GM12891 (cell line): Measurements from ENCODE around the gene CYP2F1. TPM values are rescaled to one million over a fixed set of nuclear protein-coding genes. Genes with fewer than 3 reads are reported as not detected.

Experiments
- DNase-seq: peaks from one replicate; pipeline ENCODE4 v3.0.0; 2011; ENCODE audit warnings: low spot score; ENCODE audit not compliant: insufficient read length
- FAIRE-seq: peaks from 2 replicates; lab custom pipeline; 2011; peaks lifted over from hg19 to GRCh38; lab: Jason Lieb, UNC
- PAX5 ChIP-seq: IDR thresholded peaks from 2 replicates; pipeline ENCODE4 v1.6.1; 2011; ENCODE audit warnings: low read length, moderate library complexity, mild to moderate bottlenecking; ENCODE audit not compliant: insufficient read depth, severe bottlenecking
- POLR2A ChIP-seq: IDR thresholded peaks from 2 replicates; pipeline ENCODE4 v1.6.1; 2011; ENCODE audit warnings: low read depth, low read length, control low read depth
- POLR2AphosphoS5 ChIP-seq: IDR thresholded peaks from 2 replicates; pipeline ENCODE4 v1.6.1; 2011; ENCODE audit warnings: low read depth, low read length, control low read depth
- POU2F2 ChIP-seq: IDR thresholded peaks from 2 replicates; pipeline ENCODE4 v1.6.1; 2011; ENCODE audit warnings: low read depth, mild to moderate bottlenecking, control low read depth, low read length, moderate library complexity
- SPI1 ChIP-seq: IDR thresholded peaks from 2 replicates; pipeline ENCODE4 v1.6.1; 2011; ENCODE audit warnings: low read depth, low read length, control low read depth
- TAF1 ChIP-seq: IDR thresholded peaks from 2 replicates; pipeline ENCODE4 v1.6.1; 2011; ENCODE audit warnings: low read depth, low read length, control low read depth
- polyA plus RNA-seq: library from polyadenylated mRNA; unstranded; fragments of >200 nt; gene quantifications from one replicate; pipeline ENCODE4 v1.2.1, GENCODE V29; 2012; ENCODE audit warnings: low read depth, missing spikeins, inconsistent platforms; ENCODE audit not compliant: missing spikeins

The CYP2F1 gene, protein sequence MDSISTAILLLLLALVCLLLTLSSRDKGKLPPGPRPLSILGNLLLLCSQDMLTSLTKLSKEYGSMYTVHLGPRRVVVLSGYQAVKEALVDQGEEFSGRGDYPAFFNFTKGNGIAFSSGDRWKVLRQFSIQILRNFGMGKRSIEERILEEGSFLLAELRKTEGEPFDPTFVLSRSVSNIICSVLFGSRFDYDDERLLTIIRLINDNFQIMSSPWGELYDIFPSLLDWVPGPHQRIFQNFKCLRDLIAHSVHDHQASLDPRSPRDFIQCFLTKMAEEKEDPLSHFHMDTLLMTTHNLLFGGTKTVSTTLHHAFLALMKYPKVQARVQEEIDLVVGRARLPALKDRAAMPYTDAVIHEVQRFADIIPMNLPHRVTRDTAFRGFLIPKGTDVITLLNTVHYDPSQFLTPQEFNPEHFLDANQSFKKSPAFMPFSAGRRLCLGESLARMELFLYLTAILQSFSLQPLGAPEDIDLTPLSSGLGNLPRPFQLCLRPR
- polyA plus RNA-seq = not detected

DNA sequence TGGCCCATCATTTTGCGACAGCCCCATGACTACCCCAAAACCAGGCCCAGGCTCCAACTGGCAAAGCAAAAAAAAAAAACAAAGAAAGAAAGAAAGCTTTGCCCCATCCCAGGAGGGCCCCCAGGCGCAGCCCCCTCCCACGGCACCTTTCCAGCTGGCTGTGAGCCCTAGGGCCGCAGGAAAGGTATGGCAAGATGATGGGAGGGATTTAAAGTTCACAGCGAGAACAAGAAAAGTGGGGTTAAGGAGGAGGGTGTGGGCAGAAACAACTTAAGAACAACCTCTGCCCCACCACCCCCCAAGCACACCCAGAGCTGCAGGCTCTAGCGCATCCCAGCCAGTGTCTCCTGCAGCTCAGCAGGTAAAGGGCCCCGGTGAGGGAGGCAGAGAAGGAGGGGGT is at the start of gene CYP2F1:
CYP2F1 (plus strand) TSS at position 301 of the 400 bp plus-strand sequence. CDS start 1,757 bp downstream, outside the sequence.
- no peak for TF ChIP-seq POU2F2
- no peak for TF ChIP-seq TAF1
- TF ChIP-seq POLR2A = no peak
- no peak for TF ChIP-seq PAX5
- TF ChIP-seq SPI1 = no peak
- TF ChIP-seq POLR2AphosphoS5 = no peak
- no peak for FAIRE-seq
- no peak for DNase-seq

DNA sequence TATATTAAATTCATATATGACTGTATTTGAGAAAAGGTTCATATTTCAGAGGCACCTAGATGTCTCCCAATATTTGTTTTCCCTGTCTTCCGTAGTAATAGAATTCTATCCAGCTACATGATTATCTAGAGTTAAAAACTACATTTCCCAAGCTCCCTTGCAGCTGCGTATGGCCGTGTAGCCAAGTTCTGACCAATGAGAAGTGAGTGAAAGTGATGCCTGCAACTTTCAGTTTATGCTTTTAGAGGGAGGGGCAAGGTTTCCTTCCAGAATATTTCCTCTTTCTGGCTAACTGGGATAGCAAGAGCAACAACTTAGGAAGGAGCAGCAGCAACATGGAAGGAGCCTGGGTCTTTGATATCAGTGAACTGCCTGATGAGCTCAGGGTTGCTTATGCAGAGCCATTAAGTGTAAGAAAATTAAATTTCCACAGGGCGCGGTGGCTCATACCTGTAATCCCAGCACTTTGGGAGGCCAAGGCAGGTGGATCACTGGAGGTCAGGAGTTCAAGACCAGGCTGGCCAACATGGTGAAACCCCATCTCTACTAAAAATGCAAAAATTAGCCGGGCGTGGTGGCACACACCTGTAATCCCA is 49.2 kb upstream of the CYP2F1 start:
- FAIRE-seq = no peak
- DNase-seq = no peak
- no peak for TF ChIP-seq SPI1
- TF ChIP-seq POU2F2 = no peak
- TF ChIP-seq TAF1 = no peak
- TF ChIP-seq POLR2AphosphoS5 = no peak
- no peak for TF ChIP-seq POLR2A
- no peak for TF ChIP-seq PAX5

DNA sequence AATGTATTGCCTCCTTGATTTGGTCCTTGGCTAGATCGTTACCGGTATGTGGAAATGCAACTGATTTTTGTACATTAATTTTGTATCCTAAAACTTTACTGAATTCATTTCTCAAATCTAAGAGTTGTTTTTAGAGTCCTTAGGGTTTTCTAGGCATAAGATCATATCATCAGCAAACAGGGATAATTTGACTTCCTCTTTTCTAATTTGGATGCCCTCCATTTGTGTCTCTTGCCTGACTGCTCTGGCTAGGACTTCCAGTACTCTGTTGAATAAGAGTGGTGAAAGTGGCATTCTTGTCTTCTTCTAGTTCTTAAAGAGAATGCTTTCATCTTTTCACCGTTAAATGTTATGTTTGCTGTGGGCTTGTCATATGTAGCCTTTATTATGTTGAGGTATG is 37.9 kb upstream of the CYP2F1 start:
- FAIRE-seq (no peak), DNase-seq (no peak)
- no peak for TF ChIP-seq SPI1
- no peak for TF ChIP-seq POLR2A
- no peak for TF ChIP-seq PAX5
- TF ChIP-seq POU2F2 = no peak
- no peak for TF ChIP-seq POLR2AphosphoS5
- no peak for TF ChIP-seq TAF1

DNA sequence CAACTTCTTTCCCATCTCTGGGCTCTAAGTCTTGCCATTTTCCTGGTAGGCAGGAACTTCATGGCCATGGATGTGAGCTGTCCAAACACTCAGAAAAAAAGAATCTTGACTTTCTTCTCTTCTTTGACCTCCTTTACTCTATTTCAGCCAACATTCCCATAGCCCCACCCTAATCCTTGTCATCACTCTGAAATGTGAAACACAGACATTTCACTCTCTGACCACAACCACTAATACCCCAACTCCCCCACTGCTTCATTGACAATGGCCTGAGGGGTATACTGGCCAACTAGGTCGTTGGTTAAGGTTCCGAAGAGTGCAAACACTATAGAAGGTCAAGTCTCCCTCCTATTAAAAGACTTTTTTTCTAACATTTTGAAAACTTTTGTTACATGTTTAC is 30.7 kb upstream of the CYP2F1 start:
- DNase-seq = no peak

DNA sequence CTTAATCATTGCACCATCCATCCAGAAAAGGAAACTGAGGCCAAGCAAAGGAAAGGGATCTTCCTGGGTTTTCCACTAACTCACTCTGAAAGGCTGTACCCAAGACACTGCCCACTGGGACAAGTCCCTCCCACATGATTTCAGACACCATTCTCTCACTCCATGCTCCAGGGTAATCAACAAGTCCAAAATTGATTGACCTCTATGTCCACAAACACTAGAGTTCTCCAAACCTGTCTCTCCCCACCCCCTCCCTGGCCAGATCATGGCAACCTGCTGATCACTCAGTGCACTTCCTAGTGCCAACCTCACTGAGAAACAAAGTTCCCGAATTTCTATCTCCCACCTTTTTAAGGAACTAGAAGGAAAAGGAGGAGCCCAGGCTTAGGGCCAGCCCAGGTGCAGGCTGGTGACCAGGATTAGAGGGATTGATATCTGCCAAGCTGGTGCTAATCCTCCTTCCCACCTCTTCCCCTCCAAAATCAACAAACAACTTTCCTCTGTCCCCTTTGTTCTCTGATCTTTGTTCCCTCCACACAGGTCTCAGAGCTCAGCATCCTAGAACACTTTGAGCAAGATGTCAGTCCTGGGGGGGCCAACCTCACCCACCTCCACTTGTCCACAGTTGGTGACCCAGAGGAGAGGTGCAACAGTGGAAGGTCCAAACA is 28.4 kb upstream of the CYP2F1 start:
- DNase-seq (no peak), FAIRE-seq (no peak)
- TF ChIP-seq TAF1 (no peak), PAX5 (no peak), POLR2A (no peak), POLR2AphosphoS5 (no peak), SPI1 (no peak), POU2F2 (no peak)

More for the DNA sequence above, 30.7 kb upstream of the CYP2F1 start:
- no peak for TF ChIP-seq POU2F2
- TF ChIP-seq POLR2A = no peak
- TF ChIP-seq SPI1 = no peak
- TF ChIP-seq TAF1 = no peak
- no peak for TF ChIP-seq PAX5
- TF ChIP-seq POLR2AphosphoS5 = no peak
- no peak for FAIRE-seq

DNA sequence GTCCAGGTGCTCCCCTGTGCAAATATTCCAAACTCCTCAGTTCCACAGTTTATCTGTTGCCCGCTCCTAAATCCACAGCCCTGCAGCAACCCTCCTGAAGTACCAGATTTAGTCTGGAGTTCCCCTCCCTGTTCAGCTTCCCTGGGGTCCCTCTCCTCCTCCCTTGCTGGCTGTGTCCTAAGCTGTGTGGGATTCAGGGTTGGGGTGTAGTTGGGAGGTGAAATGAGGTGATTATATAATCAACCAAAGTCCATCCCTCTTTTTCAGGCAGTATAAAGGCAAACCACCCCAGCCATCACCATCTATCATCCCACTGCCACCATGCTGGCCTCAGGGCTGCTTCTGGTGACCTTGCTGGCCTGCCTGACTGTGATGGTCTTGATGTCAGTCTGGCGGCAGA is 26.1 kb upstream of the CYP2F1 start, which contains the start of gene CYP2A13:
CYP2A13 (plus strand) TSS at position 301 of the 400 bp plus-strand sequence; CDS start at position 322, 21 bp downstream.
- no peak for FAIRE-seq
- no peak for TF ChIP-seq POLR2A
- no peak for TF ChIP-seq PAX5
- no peak for TF ChIP-seq POU2F2
- no peak for TF ChIP-seq SPI1
- no peak for TF ChIP-seq TAF1
- TF ChIP-seq POLR2AphosphoS5 = no peak
- DNase-seq = no peak

DNA sequence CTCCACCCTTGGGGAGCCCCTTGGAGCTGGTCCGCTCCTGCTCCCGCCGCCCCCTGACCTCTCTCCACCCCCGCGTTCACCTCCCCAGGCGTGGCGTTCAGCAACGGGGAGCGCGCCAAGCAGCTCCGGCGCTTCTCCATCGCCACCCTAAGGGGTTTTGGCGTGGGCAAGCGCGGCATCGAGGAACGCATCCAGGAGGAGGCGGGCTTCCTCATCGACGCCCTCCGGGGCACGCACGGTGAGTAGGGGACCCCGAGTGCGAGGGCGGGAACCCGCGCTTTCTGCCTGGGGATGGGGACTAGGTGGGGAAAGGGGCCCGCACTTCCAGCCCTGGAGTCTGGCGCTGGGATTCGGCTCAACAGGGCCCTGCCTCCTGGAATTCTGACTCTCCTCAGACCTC is 24.3 kb upstream of the CYP2F1 start:
- FAIRE-seq (no peak), DNase-seq (no peak)
- no peak for TF ChIP-seq PAX5
- no peak for TF ChIP-seq SPI1
- TF ChIP-seq POLR2A = no peak

DNA sequence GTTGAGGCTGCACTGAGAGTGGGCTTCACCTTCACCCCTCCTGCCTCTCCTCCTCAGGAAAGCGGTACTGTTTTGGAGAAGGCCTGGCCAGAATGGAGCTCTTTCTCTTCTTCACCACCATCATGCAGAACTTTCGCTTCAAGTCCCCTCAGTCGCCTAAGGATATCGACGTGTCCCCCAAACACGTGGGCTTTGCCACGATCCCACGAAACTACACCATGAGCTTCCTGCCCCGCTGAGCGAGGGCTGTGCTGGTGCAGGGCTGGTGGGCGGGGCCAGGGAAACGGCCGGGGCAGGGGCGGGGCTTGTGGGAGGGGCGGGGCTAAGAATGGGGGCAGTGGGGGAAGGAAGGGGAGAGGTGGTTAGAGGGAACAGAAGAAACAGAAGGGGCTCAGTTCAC is 18.5 kb upstream of the CYP2F1 start:
- TF ChIP-seq SPI1 (no peak), POU2F2 (no peak), POLR2AphosphoS5 (no peak), TAF1 (no peak), POLR2A (no peak), PAX5 (no peak)
- DNase-seq (no peak), FAIRE-seq (no peak)

DNA sequence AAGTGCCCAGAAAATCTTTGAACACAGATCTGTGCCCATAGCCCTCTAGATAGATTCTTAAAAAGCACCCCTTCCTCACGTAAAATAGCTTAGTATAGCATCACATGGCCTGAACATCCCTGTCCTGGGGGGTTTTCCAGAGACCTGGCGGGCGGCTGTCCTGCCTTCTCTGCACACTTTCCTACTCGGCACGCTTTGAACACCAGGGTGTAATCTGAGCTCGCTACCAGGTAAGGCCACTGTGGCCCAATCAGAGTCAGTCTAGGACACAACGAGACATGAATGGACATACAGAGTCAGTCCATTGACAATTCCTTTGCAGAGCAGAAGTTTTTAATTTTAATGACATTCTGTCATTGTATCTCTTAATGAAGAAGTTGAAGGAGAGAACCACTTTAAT is 17.9 kb upstream of the CYP2F1 start:
- TF ChIP-seq POLR2A (no peak), TAF1 (no peak), POU2F2 (no peak), POLR2AphosphoS5 (no peak), SPI1 (no peak), PAX5 (no peak)
- FAIRE-seq (no peak), DNase-seq (no peak)

DNA sequence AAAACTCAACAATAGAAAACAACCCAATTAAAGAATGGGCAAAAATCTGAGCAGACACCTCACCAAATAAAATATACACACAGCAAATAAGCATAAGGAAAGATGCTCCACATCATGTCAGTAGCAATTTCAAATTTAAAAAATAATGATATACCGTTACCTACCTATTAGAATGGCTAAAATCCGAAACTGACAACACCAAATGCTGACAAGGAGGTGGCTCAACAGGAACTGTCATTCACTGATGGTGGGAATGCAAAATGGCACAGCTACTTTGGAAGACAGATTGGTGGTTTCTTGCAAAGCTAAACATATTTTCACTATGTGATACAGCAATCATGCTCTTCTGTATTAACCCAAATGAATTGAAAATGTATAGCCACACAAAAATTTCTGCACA is 16.9 kb upstream of the CYP2F1 start:
- no peak for FAIRE-seq
- no peak for DNase-seq
- TF ChIP-seq SPI1 = no peak
- TF ChIP-seq POLR2AphosphoS5 = no peak
- TF ChIP-seq PAX5 = no peak
- no peak for TF ChIP-seq POLR2A
- TF ChIP-seq POU2F2 = no peak
